Prostate gland (tissue), 2 donors: ENCODE measurements around the gene MUSK. TPM values are rescaled to one million over a fixed set of nuclear protein-coding genes. Genes with fewer than 3 reads are reported as not detected.
A peak's percentile ranks its signal among the peaks of the same experiment; 100 is the strongest.

Experiments
- DNase-seq: peaks from one replicate; pipeline ENCODE4 v3.0.0-alpha.2; 2019; ENCODE audit warnings: low spot score
- H3K27ac ChIP-seq, 2 donors: fragments of 200-600 bp; sonication (generic); 2 replicates each; pipeline ENCODE4 v1.5.1; 2017 to 2019
- H3K27me3 ChIP-seq: fragments of 200-600 bp; sonication (generic); replicated peaks from 2 replicates; pipeline ENCODE4 v1.5.1; 2019; ENCODE audit not compliant: insufficient read depth
- H3K36me3 ChIP-seq, 2 donors: fragments of 200-600 bp; sonication (generic); 1 replicate in 1 of 2; 2 replicates in 1 of 2; pipeline versions ENCODE4 v1.5.1 to v1.8.1; 2017 to 2019
- H3K4me1 ChIP-seq: fragments of 200-600 bp; sonication (generic); replicated peaks from 2 replicates; pipeline ENCODE4 v1.5.1; 2019
- H3K4me3 ChIP-seq, 2 donors: fragments of 200-600 bp; sonication (generic); 2 replicates each; pipeline ENCODE4 v1.5.1; 2017 to 2019
- H3K9me3 ChIP-seq: fragments of 200-600 bp; sonication (generic); 2 replicates; pipeline ENCODE4 v1.5.1; 2017
- POLR2A ChIP-seq: fragments of 450-650 bp; IDR thresholded peaks from one replicate; pipeline ENCODE4 v1.6.1; 2016; ENCODE audit warnings: antibody characterized with exemption, mild to moderate bottlenecking
- POLR2AphosphoS5 ChIP-seq: sonication (generic); formaldehyde crosslinking; IDR thresholded peaks from one replicate; pipeline ENCODE4 v1.6.1; 2017; ENCODE audit warnings: antibody characterized with exemption
- WGBS: methylation state at CpG from one replicate; pipeline ENCODE4 v1.1.5; 2018; 5-methylcytosine and 5-hydroxymethylcytosine counted together
- intact Hi-C: fragments of 100-400 bp; cut with DNase I; formaldehyde crosslinking; loops from one replicate; pipeline ENCODE4 v1.14.2; 2022
- total RNA-seq, 2 donors: library from RNA; depleted of rRNA; stranded (reverse); fragments of >200 nt; gene quantifications; one replicate each; pipeline ENCODE4 v1.1.0, GENCODE V29; 2016
- TF ChIP-seq, protein P1 (sequence below), 4 experiments: fragments of 200-600 bp in 2 of 4; fragments of 450-650 bp in 2 of 4; sonication (generic) in 2 of 4; IDR thresholded peaks; 1 replicate in 3 of 4; 2 replicates in 1 of 4; pipeline ENCODE4 v1.5.1; 2016 to 2019; ENCODE audit warnings: antibody characterized with exemption in 4 of 4, mild to moderate bottlenecking in 2 of 4, moderate library complexity in 2 of 4

Gene MUSK
- total RNA-seq, 2 donors from 2014 or later: 0.64 to 7.6 TPM

DNA sequence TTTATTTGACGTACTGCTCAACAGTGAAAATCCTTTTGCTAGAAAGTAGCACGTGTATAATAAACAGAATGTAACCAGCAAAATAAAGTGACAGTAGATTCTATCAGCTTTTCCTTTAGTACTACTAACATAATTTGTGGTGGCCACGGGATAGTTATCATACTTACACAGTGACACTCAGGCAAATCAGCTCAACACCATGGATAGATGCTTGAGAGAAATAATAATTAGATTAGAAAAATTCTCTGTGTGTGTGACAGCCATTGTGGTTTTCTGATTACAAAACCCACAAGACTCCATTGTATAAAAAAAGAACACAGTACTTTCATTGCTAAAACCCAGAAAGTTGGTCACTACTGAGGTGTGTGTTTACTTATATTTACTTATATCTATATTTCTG is 101.1 kb downstream of the MUSK start:
- no peak overlapping the region for H3K4me3 ChIP-seq
- H3K36me3 ChIP-seq: no peaks in the 10 kb centered on the region
- H3K27me3 ChIP-seq: no peaks in the 10 kb centered on the region
- 57% methylated on average over 3 of the region's 3 CpGs for whole genome bisulfite sequencing
- no peaks in the 10 kb centered on the region for H3K9me3 ChIP-seq
- H3K27ac ChIP-seq: no peak overlapping the region
- DNase-seq: no peak
- intact Hi-C loops: no loop called here
- H3K4me1 ChIP-seq: no peaks in the 10 kb centered on the region
- TF ChIP-seq POLR2A: no peak
- TF ChIP-seq, protein P1, sequence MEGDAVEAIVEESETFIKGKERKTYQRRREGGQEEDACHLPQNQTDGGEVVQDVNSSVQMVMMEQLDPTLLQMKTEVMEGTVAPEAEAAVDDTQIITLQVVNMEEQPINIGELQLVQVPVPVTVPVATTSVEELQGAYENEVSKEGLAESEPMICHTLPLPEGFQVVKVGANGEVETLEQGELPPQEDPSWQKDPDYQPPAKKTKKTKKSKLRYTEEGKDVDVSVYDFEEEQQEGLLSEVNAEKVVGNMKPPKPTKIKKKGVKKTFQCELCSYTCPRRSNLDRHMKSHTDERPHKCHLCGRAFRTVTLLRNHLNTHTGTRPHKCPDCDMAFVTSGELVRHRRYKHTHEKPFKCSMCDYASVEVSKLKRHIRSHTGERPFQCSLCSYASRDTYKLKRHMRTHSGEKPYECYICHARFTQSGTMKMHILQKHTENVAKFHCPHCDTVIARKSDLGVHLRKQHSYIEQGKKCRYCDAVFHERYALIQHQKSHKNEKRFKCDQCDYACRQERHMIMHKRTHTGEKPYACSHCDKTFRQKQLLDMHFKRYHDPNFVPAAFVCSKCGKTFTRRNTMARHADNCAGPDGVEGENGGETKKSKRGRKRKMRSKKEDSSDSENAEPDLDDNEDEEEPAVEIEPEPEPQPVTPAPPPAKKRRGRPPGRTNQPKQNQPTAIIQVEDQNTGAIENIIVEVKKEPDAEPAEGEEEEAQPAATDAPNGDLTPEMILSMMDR (IDR thresholded peaks at IDR 0.05): no peak
- TF ChIP-seq POLR2AphosphoS5: no peak

DNA sequence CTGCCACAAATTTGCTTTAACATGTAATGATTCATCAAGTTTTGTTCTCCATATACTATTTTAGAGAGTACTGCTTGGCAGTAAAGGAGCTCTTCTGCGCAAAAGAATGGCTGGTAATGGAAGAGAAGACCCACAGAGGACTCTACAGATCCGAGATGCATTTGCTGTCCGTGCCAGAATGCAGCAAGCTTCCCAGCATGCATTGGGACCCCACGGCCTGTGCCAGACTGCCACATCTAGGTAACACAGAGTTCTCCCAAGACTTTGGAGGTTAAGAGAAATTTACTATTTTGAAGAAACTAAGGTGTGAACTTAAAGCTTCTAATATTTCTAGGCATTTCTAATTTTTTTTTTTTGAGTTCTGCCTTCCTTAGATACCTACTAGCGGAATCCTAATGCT is 107.1 kb downstream of the MUSK start:
- no peak for DNase-seq
- H3K27me3 ChIP-seq: no peaks in the 10 kb centered on the region
- WGBS: 88% methylated on average over 5 of the region's 5 CpGs
- no peaks in the 10 kb centered on the region for H3K9me3 ChIP-seq
- H3K27ac ChIP-seq: no peak overlapping the region
- no peak for TF ChIP-seq POLR2AphosphoS5
- no peak for TF ChIP-seq POLR2A
- TF ChIP-seq, protein P1 (IDR thresholded peaks at IDR 0.05): no peak
- intact Hi-C loops: no loop called here
- H3K36me3 ChIP-seq: no peaks in the 10 kb centered on the region
- H3K4me1 ChIP-seq: no peaks in the 10 kb centered on the region
- H3K4me3 ChIP-seq: no peak overlapping the region

DNA sequence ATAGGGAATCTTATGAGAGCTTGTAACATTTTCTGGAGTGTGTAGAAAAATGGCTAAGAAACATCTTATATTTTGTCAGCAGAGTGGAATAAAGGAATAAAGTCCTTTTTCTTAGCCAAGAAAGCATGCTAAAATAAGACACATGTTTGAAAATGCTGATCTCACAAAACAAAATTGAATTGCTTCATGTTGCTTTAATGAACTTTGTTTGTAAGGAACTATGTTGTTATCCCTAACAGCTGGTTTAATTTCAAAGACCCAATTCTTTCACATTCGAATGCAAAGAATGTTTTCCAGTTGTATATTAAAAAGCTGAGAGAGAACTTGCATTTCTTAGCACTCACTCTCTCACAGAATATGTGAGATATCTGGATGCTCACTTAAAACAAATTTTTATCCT is 107.6 kb downstream of the MUSK start:
- H3K4me3 ChIP-seq: no peak overlapping the region
- WGBS: 61% methylated on average over 1 of the region's 1 CpG
- H3K36me3 ChIP-seq: no peaks in the 10 kb centered on the region
- no peaks in the 10 kb centered on the region for H3K4me1 ChIP-seq
- no peak overlapping the region for H3K27ac ChIP-seq
- no peaks in the 10 kb centered on the region for H3K9me3 ChIP-seq
- no peak for DNase-seq
- H3K27me3 ChIP-seq: no peaks in the 10 kb centered on the region
- TF ChIP-seq POLR2AphosphoS5 (no peak), POLR2A (no peak)
- TF ChIP-seq, protein P1 (IDR thresholded peaks at IDR 0.05): no peak
- intact Hi-C loops: no loop called here

DNA sequence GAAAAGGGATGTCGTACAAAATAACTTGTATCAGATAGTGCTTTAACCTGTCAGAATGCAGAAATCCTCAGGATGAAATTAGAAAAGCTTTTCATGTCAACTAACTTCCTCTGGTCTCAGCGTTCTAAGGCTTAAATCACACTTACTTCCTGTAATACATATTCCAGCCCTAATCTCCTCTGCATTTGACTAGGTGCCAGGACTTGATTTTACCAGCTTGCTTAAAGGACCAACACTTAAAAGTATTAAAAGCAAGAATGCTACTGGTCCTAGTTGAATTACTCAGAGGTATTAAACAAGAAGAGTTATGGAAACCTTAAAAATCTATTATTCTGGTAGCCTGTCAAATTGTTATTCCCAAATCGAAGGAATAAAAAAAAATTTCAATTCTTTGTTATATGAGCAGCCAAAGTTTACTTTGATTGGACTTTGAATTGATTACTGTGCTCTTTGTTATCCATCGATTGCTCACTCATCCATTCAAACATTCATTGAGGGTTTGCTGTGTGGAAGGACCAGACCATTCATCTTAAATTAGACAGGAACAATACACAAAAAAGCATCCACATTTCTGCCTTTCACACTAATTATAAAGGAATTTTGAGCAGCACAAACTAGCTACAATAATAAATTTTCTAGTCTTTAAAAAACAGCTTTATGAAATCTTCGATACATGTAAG is 108.7 kb downstream of the MUSK start:
- intact Hi-C loops: no loop called here
- Histone ChIP-seq H3K36me3 (no peaks in the 10 kb centered on the region), H3K9me3 (no peaks in the 10 kb centered on the region), H3K4me3 (no peak overlapping the region), H3K4me1 (no peaks in the 10 kb centered on the region), H3K27me3 (no peaks in the 10 kb centered on the region), H3K27ac (peak overlapping the region in 1 of 2 donors; percentile 0)
- DNase-seq: no peak
- no peak for TF ChIP-seq POLR2AphosphoS5
- TF ChIP-seq, protein P1 (IDR thresholded peaks at IDR 0.05): no peak
- TF ChIP-seq POLR2A: no peak
- 46% methylated on average over 5 of the region's 5 CpGs for WGBS

DNA sequence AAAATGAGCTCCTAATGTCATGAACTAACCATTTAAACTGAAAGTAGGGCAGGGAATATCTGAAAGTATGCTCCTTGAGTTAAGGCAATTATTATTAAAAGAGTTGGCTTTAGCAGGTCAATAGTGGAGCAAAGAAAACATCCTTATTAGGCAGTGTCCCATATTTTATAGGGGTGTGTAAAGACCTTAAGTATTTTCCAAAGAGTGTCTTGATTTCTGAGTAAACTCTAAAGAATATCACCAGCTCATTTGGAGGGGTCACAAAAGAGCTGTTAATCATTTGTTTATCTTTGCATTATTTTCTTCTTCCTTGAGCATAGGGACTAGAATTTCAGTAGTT is 109.3 kb downstream of the MUSK start:
- TF ChIP-seq POLR2AphosphoS5: no peak
- TF ChIP-seq POLR2A: no peak
- TF ChIP-seq, protein P1 (IDR thresholded peaks at IDR 0.05): no peak
- DNase-seq: no peak
- H3K4me1 ChIP-seq: no peaks in the 10 kb centered on the region
- H3K27me3 ChIP-seq: no peaks in the 10 kb centered on the region
- H3K9me3 ChIP-seq: no peaks in the 10 kb centered on the region
- no peak overlapping the region for H3K4me3 ChIP-seq
- H3K27ac ChIP-seq: peak overlapping the region in 1 of 2 donors; percentile 0
- H3K36me3 ChIP-seq: no peaks in the 10 kb centered on the region
- intact Hi-C loops: no loop called here
